Esophagus (tissue), 2 donors: ENCODE measurements around the gene NOTCH1. TPM values are rescaled to one million over a fixed set of nuclear protein-coding genes. Genes with fewer than 3 reads are reported as not detected.

Experiments used
- H3K27ac ChIP-seq, 2 donors: one replicate each; pipeline ENCODE4 v1.5.1; 2013; ENCODE audit warnings: low read depth in 2 of 2, mild to moderate bottlenecking in 2 of 2, inconsistent platforms in 1 of 2, low read length in 1 of 2, moderate library complexity in 1 of 2
- H3K27me3 ChIP-seq, 2 donors: one replicate each; pipeline ENCODE4 v1.6.1; 2013; ENCODE audit warnings: low read length in 2 of 2, control low read depth in 1 of 2, mild to moderate bottlenecking in 1 of 2; ENCODE audit not compliant: insufficient read depth in 2 of 2, control insufficient read depth in 1 of 2
- H3K36me3 ChIP-seq, 2 donors: one replicate each; pipeline ENCODE4 v1.6.1; 2013; ENCODE audit warnings: low read length in 1 of 2; ENCODE audit not compliant: control insufficient read depth in 2 of 2, insufficient read depth in 2 of 2
- H3K4me1 ChIP-seq, 2 donors: one replicate each; pipeline ENCODE4 v1.6.1; 2013; ENCODE audit warnings: low read length in 1 of 2; ENCODE audit not compliant: control insufficient read depth in 2 of 2, insufficient read depth in 2 of 2
- H3K4me3 ChIP-seq, 2 donors: one replicate each; pipeline ENCODE4 v1.5.1; 2013; ENCODE audit warnings: low read length in 2 of 2, mild to moderate bottlenecking in 2 of 2, low read depth in 1 of 2, moderate library complexity in 1 of 2
- H3K9me3 ChIP-seq, 2 donors: one replicate each; pipeline ENCODE4 v1.6.1; 2013; ENCODE audit warnings: mild to moderate bottlenecking in 2 of 2, low read depth in 1 of 2, low read length in 1 of 2, moderate library complexity in 1 of 2; ENCODE audit not compliant: control insufficient read depth in 2 of 2, insufficient read depth in 1 of 2
- WGBS, 2 donors: extraction: QIAGEN DNeasy Blood & Tissue Kit; methylation state at CpG; one replicate each; pipeline ENCODE4 v1.1.7; 2013; 5-methylcytosine and 5-hydroxymethylcytosine counted together
- polyA plus RNA-seq, 2 donors: library from polyadenylated mRNA; stranded (reverse); fragments of 200-250 nt; gene quantifications; one replicate each; pipeline ENCODE4 v1.2.3, GENCODE V29; 2013
- donor health status: healthy with polysubstance abuse.
- donor health status: Bipolar disorder and iron deficiency.

The NOTCH1 gene
- polyA plus RNA-seq, 2 donors, result 9.6 to 19.8 TPM

GRCh38 chr9:136528716-136529341 lies 17.0 kb downstream of the NOTCH1 start:
- Histone ChIP-seq H3K4me3 (no peak overlapping the region), H3K36me3 (peaks cover 0 to 12% of the 10 kb centered on the region in 2 donors), H3K27ac (no peak overlapping the region), H3K4me1 (peaks cover 16 to 42% of the 10 kb centered on the region in 2 donors), H3K27me3 (no peaks in the 10 kb centered on the region), H3K9me3 (no peaks in the 10 kb centered on the region)
- 85 to 87% methylated on average over 12 of the region's 12 CpGs for WGBS, 2 donors

DNA sequence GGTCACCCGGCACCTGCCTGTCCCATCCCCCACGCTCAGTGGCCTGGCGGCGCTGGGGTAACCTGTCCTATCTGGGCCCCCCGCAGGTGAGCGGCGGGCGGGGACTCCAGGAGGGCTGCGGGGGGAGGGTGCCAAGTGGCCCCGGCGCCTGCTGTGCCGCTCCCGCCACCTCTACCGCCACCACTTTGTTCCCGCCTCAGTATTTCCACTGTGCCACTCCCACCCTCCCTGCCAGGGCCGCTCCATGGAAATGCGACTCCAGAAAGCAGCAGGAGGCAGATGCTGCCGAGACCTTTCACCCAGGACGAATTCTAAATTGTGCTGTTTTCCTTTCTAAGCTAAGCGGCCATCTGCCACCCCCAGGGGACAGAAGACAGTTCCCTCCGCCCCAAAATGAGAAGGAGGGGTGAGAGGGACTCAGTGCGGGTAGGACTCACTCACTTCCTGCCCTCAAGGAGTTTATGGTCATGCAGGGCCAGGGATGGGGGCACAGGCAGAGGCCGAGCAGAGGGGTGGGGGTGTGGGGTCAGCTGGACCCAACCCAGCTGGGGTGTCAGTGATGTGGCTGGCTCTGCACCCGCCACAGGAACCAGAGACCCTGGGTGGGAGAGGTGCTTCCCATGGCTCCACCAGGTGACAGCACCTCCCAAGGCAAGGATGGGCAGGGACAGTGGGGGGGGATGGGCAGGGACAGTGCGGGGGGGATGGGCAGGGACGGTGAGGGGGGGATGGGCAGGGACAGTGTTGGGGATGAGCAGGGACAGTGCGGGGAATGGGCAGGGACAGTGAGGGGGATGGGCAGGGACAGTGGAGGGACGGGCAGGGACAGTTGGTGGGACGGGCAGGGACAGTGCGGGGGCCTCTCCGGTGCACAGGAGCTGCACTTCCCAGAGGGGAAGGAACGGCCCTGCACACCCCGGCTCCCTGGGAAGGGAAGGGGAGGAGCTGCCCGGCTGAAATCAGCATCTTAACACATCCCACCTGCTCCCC lies 17.8 kb downstream of the NOTCH1 start:
- Histone ChIP-seq H3K4me1 (peaks cover 10 to 40% of the 10 kb centered on the region in 2 donors), H3K36me3 (peaks cover 0 to 19% of the 10 kb centered on the region in 2 donors), H3K4me3 (no peak overlapping the region), H3K27me3 (no peaks in the 10 kb centered on the region), H3K27ac (peak overlapping the region in 1 of 2 donors; percentile 9), H3K9me3 (no peaks in the 10 kb centered on the region)
- 64 to 71% methylated on average over 30 to 34 of the region's 34 CpGs for WGBS, 2 donors

DNA sequence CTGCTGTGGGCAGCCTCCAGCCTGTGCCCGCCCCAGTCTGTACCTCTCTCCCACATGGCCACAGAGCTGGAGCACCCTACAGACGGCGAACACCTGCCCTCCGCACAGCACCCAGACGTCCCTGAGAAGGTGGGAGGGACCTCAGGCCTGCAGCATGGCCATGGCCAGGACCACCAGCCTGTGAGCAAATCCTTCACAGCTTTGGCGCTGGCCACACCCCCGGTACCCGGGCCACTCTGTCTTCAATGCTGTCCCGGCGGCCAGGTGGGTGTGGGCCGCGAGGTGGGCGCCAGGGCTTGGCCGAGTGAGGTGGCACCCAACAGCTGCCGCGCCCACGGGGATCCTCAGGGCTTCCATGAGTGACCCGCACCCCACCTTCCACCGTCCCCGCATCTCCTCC lies 18.7 kb downstream of the NOTCH1 start:
- no peak overlapping the region for H3K4me3 ChIP-seq
- peaks cover 4 to 32% of the 10 kb centered on the region in 2 donors for H3K4me1 ChIP-seq
- no peaks in the 10 kb centered on the region for H3K9me3 ChIP-seq
- peak overlapping the region in 1 of 2 donors; percentile 15 for H3K27ac ChIP-seq
- WGBS, 2 donors, result 75 to 83% methylated on average over 20 of the region's 20 CpGs
- H3K36me3 ChIP-seq, result peaks cover 0 to 27% of the 10 kb centered on the region in 2 donors
- no peaks in the 10 kb centered on the region for H3K27me3 ChIP-seq

GRCh38 chr9:136526625-136527066 lies 19.2 kb downstream of the NOTCH1 start:
- WGBS, 2 donors, result 66 to 75% methylated on average over 27 to 30 of the region's 30 CpGs
- no peaks in the 10 kb centered on the region for H3K9me3 ChIP-seq
- H3K4me3 ChIP-seq, result no peak overlapping the region
- peaks cover 4 to 27% of the 10 kb centered on the region in 2 donors for H3K4me1 ChIP-seq
- peaks cover 0 to 28% of the 10 kb centered on the region in 2 donors for H3K36me3 ChIP-seq
- no peaks in the 10 kb centered on the region for H3K27me3 ChIP-seq
- H3K27ac ChIP-seq, result peak overlapping the region; percentile 15 to 19

DNA sequence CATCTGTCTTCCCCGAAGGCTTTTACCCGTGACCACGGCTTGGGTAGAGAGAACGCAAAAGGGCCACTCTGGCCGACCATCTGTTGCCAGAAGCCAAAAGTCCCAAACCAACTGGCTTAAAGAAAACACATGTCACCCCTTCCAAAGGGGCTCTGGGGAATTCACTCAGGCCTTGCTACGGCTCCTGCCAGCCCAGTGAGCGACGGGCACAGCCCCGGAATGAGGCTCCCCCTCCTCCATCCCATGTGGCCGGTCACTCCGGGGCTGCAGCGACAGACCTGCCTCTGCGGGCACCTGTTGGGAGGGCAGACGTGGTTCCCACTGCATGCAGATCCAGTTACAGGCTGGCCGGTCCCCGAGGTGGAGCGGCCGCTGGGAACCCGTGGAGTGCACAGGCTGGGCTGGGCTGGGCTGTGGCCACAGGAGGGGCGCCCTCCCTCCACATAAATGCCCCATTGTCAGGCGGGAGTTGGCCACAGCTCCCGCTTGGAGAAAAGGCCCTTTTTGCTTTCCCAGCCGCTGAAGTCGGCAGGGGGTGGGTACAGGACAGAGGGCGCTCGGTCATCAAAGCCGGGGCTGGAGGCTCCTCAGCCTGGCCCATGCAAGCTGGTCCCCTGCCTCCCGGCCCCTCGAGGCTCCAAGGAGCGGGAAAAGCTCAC lies 19.9 kb downstream of the NOTCH1 start:
- Histone ChIP-seq H3K9me3 (no peaks in the 10 kb centered on the region), H3K4me3 (no peak overlapping the region), H3K27me3 (no peaks in the 10 kb centered on the region), H3K4me1 (peaks cover 4 to 22% of the 10 kb centered on the region in 2 donors), H3K36me3 (peaks cover 0 to 31% of the 10 kb centered on the region in 2 donors), H3K27ac (peak overlapping the region; percentile 8 to 19)
- WGBS, 2 donors, result 60 to 69% methylated on average over 30 of the region's 30 CpGs

DNA sequence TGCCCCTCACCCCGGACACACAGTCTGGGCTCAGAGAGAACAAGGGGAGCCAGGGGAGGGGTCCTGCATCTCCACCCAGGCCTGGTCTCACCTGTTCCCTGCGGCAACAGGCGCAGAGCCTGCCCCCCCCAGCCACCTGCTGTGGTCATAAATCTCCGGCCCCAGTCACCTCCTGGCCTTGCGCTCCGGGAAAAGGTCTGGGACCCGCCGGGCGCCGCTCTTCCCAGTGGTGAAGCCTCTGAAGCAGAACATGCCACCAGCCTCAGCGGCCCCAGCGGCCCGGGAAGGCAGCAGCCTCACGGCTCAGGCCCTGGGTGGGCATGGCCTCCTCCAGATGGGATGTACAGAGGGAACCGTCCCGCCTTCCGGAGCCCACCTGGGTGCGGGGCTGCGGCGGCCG lies 20.6 kb downstream of the NOTCH1 start:
- Histone ChIP-seq H3K27me3 (no peaks in the 10 kb centered on the region), H3K9me3 (no peaks in the 10 kb centered on the region), H3K36me3 (peaks cover 0 to 32% of the 10 kb centered on the region in 2 donors), H3K4me3 (no peak overlapping the region), H3K4me1 (peaks cover 4 to 17% of the 10 kb centered on the region in 2 donors), H3K27ac (no peak overlapping the region)
- WGBS, 2 donors, result 74 to 88% methylated on average over 21 of the region's 21 CpGs

- 82 to 88% methylated on average over 56 to 59 of the region's 59 CpGs for WGBS, 2 donors
- H3K27ac ChIP-seq, result no peak overlapping the region
- H3K36me3 ChIP-seq, result peaks cover 0 to 51% of the 10 kb centered on the region in 2 donors
- H3K27me3 ChIP-seq, result no peaks in the 10 kb centered on the region
- H3K9me3 ChIP-seq, result peaks cover 0 to under 1% of the 10 kb centered on the region in 2 donors
- peaks cover 0 to 12% of the 10 kb centered on the region in 2 donors for H3K4me1 ChIP-seq
- H3K4me3 ChIP-seq, result no peak overlapping the region
These were observed 23.3 kb downstream of the NOTCH1 start for GRCh38 chr9:136522314-136523237.

- Histone ChIP-seq H3K27ac (no peak overlapping the region), H3K36me3 (peaks cover 0 to 62% of the 10 kb centered on the region in 2 donors), H3K27me3 (no peaks in the 10 kb centered on the region), H3K4me1 (peaks cover 0 to 11% of the 10 kb centered on the region in 2 donors), H3K9me3 (peaks cover 0 to 3% of the 10 kb centered on the region in 2 donors), H3K4me3 (no peak overlapping the region)
- WGBS, 2 donors, result 76 to 86% methylated on average over 10 of the region's 10 CpGs
These were observed 24.3 kb downstream of the NOTCH1 start for GRCh38 chr9:136521537-136521936.
